WERI-Rb-1 (cell line): ENCODE data around the gene RSAD2.

Experiments used
- DNase-seq: peaks from one replicate; pipeline ENCODE4 v3.0.0-alpha.2; 2020
- H3K27ac ChIP-seq: fragments of 250-450 bp; sonication (Bioruptor Pico); 2 replicates; pipeline ENCODE4 v1.5.1; 2020; ENCODE audit warnings: mild to moderate bottlenecking, moderate library complexity
- H3K27me3 ChIP-seq: fragments of 250-450 bp; sonication (Bioruptor Pico); 2 replicates; pipeline ENCODE4 v1.5.1; 2021; ENCODE audit warnings: mild to moderate bottlenecking, low read depth, moderate library complexity; ENCODE audit not compliant: insufficient read depth, severe bottlenecking
- H3K36me3 ChIP-seq: fragments of 250-450 bp; sonication (Bioruptor Pico); 2 replicates; pipeline ENCODE4 v1.5.1; 2020; ENCODE audit warnings: mild to moderate bottlenecking, moderate library complexity
- H3K4me3 ChIP-seq: 2 replicates; pipeline ENCODE4 v1.5.1; 2011; ENCODE audit warnings: low read depth, mild to moderate bottlenecking, control low read depth, low read length
- H3K9me3 ChIP-seq: fragments of 250-450 bp; sonication (Bioruptor Pico); 2 replicates; pipeline ENCODE4 v1.5.1; 2021; ENCODE audit warnings: mild to moderate bottlenecking, moderate library complexity; ENCODE audit not compliant: severe bottlenecking
- CTCF ChIP-seq: IDR thresholded peaks from 2 replicates; pipeline ENCODE4 v1.5.1; 2011; ENCODE audit warnings: low read depth, mild to moderate bottlenecking, control low read depth, inconsistent platforms, low read length

The RSAD2 gene

GRCh38 chr2:6929196-6929819 lies 51.7 kb downstream of the RSAD2 start:
- DNase-seq, result no peak
- H3K4me3 ChIP-seq, result no peak overlapping the region
- no peaks in the 10 kb centered on the region for H3K27me3 ChIP-seq
- H3K36me3 ChIP-seq, result no peaks in the 10 kb centered on the region; the same call in 1 of the 2 replicates
- no peak for TF ChIP-seq CTCF
- no peaks in the 10 kb centered on the region for H3K9me3 ChIP-seq
- H3K27ac ChIP-seq, result no peak overlapping the region

- no peaks in the 10 kb centered on the region for H3K9me3 ChIP-seq
- H3K27ac ChIP-seq, result no peak overlapping the region
- TF ChIP-seq CTCF, result no peak
- no peaks in the 10 kb centered on the region for H3K27me3 ChIP-seq
- DNase-seq, result no peak
- H3K4me3 ChIP-seq, result no peak overlapping the region
- H3K36me3 ChIP-seq, result no peaks in the 10 kb centered on the region; the same call in 1 of the 2 replicates
Measured at GRCh38 chr2:6930923-6931647, 53.5 kb downstream of the RSAD2 start.

- no peaks in the 10 kb centered on the region for H3K27me3 ChIP-seq
- no peak for DNase-seq
- no peaks in the 10 kb centered on the region; the same call in 1 of the 2 replicates for H3K36me3 ChIP-seq
- no peaks in the 10 kb centered on the region for H3K9me3 ChIP-seq
- no peak overlapping the region for H3K4me3 ChIP-seq
- no peak overlapping the region for H3K27ac ChIP-seq
- TF ChIP-seq CTCF, result no peak
Measured at GRCh38 chr2:6931753-6932152, 54.2 kb downstream of the RSAD2 start.

- Histone ChIP-seq H3K27ac (no peak overlapping the region), H3K9me3 (no peaks in the 10 kb centered on the region), H3K27me3 (no peaks in the 10 kb centered on the region), H3K4me3 (no peak overlapping the region), H3K36me3 (no peaks in the 10 kb centered on the region; the same call in 1 of the 2 replicates)
- no peak for TF ChIP-seq CTCF
- no peak for DNase-seq
Measured at GRCh38 chr2:6932206-6932605, 54.6 kb downstream of the RSAD2 start.

- Histone ChIP-seq H3K36me3 (no peaks in the 10 kb centered on the region; the same call in 1 of the 2 replicates), H3K27ac (no peak overlapping the region), H3K4me3 (no peak overlapping the region), H3K9me3 (no peaks in the 10 kb centered on the region), H3K27me3 (no peaks in the 10 kb centered on the region)
- DNase-seq, result no peak
- no peak for TF ChIP-seq CTCF
Measured at GRCh38 chr2:6932828-6933227, 55.3 kb downstream of the RSAD2 start.
